ENCODE results near the gene TIAM1.

- TF ChIP-seq CTCF (conservative IDR thresholded peaks at IDR 0.05) (no peak), EZH2 (IDR thresholded peaks at IDR 0.05; ENCODE audit: low read depth) (no peak)
Observed at GRCh38 chr21:31107871-31108270, 236.2 kb downstream of the TIAM1 start.

Data from PC-9 (cell line).